GM21515 (cell line): ENCODE measurements around the gene CYTH3.
"Not testable (repeated sequence)": the region's sequence is repeated elsewhere in the genome, so short reads cannot be mapped to it uniquely, and the experiment has no call there.

Experiments
- ATAC-seq: cut with Tn5 transposase; IDR thresholded peaks from one replicate; pipeline ENCODE4 v1.9.1; 2021; ENCODE audit not compliant: unreplicated experiment

CYTH3 gene

GRCh38 chr7:6232534-6232933 lies 39.9 kb downstream of the CYTH3 start:
- no peak for ATAC-seq

GRCh38 chr7:6232116-6232515 lies 40.3 kb downstream of the CYTH3 start:
- ATAC-seq, result no peak

- ATAC-seq, result no peak
These were observed 41.2 kb downstream of the CYTH3 start for GRCh38 chr7:6231184-6231583.

- not testable (repeated sequence) for ATAC-seq
These were observed 43.1 kb downstream of the CYTH3 start for GRCh38 chr7:6229284-6229683.

DNA sequence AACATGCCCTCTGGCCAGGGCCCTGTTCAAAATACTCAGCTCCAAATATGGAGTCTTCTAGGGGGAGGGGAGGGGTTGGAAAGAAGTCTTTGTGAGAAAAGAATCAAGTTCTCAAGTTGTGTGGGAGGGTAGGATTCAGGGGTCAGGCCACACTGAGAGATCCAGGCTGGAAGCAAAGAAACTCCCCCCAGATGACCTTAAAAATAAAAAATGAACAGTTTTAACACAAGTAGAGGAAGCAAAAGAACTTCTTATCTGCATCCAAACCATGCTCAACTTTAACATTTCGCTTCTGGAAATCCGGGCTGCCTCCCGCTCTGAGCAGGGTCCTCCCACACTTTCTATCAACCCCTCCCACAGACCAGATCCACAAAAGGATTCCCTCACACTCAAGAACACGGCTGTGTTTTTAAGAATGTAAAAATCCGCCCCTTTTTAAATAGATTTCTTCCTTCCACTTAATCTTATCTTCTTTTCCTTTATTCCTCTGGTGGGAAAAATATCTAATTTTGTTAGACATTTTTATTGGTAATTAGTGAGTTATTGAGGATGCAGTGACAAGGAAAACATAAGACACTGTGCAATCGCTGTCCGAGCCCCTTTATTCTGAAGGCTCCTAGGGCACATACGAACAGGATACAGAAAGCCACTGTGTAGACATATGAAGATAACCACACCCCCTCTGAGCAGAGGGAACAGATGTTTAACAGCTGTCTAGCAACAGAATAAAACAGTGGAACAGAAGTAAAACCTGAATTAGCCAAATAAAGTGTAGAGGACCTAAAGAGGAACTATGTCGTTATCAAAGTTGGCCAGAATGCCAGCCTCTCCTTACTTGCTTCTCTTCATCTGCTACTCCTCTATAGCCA lies 43.8 kb downstream of the CYTH3 start:
- ATAC-seq, result no peak

DNA sequence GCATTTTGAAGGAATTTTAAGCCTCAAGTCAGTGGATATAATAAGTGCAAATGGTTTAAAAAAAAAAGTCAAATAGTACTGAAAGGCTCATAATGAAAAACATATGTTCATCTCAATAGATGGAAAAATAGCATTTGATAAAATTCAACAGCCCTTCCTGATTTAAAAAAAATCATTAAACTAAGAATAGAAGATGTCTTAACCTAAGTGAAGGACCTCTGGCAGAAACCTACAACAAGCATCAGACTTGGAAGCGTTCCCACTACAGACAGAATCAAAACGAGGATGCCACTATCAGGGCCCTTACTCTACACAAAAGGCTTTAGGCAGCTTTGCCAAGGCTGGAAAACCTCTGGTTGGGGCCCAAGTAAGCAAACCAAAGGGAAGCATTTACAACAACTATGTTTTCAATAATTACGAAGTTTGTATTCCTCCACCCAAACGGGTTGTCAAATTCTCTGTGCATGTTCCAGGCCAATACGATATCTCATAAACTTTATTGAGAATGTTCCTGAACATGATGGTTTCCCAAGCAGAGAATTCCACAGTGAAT lies 45.1 kb downstream of the CYTH3 start:
- ATAC-seq, result no peak

GRCh38 chr7:6226194-6226799 lies 46.1 kb downstream of the CYTH3 start:
- no peak for ATAC-seq

GRCh38 chr7:6223411-6223810 lies 49.0 kb downstream of the CYTH3 start:
- not testable (repeated sequence) for ATAC-seq

DNA sequence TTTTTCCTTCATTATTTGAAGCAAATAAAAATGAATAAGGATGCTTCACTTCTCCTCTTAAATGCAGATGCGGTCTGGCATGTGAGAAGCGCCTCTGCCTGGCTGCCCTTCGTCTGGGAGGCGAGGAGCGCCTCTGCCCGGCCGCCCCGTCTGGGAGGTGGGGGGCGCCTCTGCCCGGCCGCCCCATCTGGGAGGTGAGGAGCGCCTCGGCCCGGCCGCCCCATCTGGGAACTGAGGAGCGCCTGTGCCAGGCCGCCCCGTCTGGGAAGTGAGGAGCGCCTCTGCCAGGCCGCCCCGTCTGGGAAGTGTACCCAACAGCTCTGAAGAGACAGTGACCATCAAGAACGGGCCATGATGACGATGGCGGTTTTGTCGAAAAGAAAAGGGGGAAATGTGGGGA lies 49.4 kb downstream of the CYTH3 start:
- not testable (repeated sequence) for ATAC-seq

DNA sequence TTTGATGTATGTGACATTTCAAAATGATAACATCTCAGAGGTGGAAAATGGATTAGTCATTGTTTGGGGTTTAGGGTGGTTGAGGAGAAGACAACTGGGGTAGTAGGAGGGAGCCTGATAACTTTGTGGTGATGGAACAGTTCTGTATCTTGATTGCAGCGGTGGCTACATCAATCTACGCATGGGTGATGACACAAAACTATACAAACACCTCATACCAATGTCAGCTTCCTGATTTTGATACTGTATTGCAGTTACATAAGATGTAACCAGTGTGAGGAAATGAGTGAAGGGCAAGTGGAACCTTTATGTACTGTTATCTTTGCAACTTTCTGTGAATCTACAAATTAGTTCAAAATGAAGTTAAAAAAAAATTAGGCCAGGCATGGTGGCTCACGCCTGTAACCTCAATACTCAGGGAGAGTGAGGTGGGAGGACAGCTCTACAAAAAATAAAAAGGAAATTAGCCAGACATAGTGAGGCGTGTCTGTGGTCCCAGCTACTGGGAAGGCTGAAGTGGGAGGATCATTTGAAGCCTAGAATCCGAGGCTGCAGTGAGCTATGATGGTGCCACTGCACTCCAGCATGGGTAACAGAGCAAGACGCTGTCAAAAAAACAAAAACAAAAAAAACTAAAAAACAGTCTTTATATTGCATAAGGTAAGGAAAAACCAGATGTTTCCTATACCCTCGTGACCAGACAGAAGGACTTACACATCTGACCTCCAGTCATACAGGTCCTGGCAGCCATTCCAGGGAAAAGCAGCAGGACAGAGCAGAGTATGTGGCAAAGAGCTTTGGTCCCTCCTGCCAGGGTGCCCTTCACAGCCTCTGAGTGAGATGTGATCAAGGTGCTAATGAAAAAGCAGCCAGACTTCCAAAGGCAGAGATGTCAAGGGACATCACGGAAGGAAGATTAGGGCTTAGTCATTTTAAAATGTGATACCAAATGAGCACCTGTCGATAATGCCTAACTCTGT lies 50.8 kb downstream of the CYTH3 start:
- ATAC-seq, result no peak

GRCh38 chr7:6218329-6218728 lies 54.1 kb downstream of the CYTH3 start:
- ATAC-seq, result no peak

- no peak for ATAC-seq
These were observed 60.4 kb downstream of the CYTH3 start for GRCh38 chr7:6212008-6212407.

- no peak for ATAC-seq
These were observed 61.6 kb downstream of the CYTH3 start for GRCh38 chr7:6210621-6211372.

DNA sequence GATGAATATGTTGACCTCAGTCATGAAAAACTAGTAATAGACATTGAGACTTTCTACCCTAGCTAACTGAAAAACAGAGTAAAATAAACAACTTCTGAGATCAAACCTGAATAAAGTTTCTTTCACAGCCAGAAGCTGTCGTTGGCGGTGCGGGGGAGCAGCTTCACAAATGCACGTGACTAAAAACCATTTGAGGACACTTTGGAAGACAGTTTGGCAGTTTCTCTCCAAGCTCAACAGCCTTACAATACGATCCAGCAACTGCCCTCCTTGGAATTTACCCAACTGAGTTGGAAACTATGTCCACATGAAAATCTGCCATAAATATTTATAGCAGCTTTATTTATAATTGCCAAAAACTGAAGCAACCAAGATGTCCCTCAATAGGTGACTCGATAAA lies 63.1 kb downstream of the CYTH3 start:
- no peak for ATAC-seq

- ATAC-seq, result no peak
These were observed 63.7 kb downstream of the CYTH3 start for GRCh38 chr7:6208573-6209328.

GRCh38 chr7:6205971-6206660 lies 66.3 kb downstream of the CYTH3 start:
- no peak for ATAC-seq

DNA sequence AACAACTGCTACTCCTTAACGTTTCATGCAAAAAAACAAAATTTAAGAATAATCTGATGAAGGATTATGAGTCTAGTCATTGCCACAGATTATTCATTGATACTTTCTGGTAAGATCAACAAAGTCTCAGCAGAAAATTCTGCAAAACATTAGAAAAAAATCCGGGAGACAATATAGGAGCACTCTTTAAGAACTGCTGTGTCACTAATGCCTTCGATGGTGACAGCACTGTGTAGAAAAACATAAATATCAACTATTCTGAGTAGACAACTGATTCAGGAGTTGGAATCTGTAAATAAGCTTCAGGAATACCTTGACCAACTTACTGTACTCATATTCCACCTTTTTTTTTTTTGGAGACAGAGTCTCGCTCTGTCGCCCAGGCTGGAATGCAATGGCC lies 69.0 kb downstream of the CYTH3 start:
- no peak for ATAC-seq

- ATAC-seq, result no peak
These were observed 70.3 kb downstream of the CYTH3 start for GRCh38 chr7:6202117-6202516.

GRCh38 chr7:6200971-6201370 lies 71.5 kb downstream of the CYTH3 start:
- ATAC-seq, result no peak
